T-helper 2 cell treated with Interferon-gamma antibody and Interleukin-4, amounts not matched to agents 5 μg/mL and 100 μg/mL, for 36 hours (primary cell): Measurements from ENCODE around the gene TMED1.
"Not testable (repeated sequence)": the region's sequence is repeated elsewhere in the genome, so short reads cannot be mapped to it uniquely, and the experiment has no call there.

Experiments
- DNase-seq: peaks from one replicate; pipeline ENCODE4 v3.0.0; 2021; ENCODE audit warnings: low spot score
- H3K27ac Mint-ChIP-seq: one replicate; pipeline ENCODE4 v1.8.0; 2021; ENCODE audit warnings: mild to moderate bottlenecking, mixed read lengths
- H3K27me3 Mint-ChIP-seq: one replicate; pipeline ENCODE4 v1.8.0; 2021; ENCODE audit warnings: low read depth, mixed read lengths
- H3K36me3 Mint-ChIP-seq: one replicate; pipeline ENCODE4 v1.8.0; 2021; ENCODE audit warnings: low read depth, mixed read lengths
- H3K4me1 Mint-ChIP-seq: one replicate; pipeline ENCODE4 v1.8.0; 2021; ENCODE audit warnings: low read depth, mixed read lengths
- H3K4me3 Mint-ChIP-seq: one replicate; pipeline ENCODE4 v1.8.0; 2022; ENCODE audit warnings: mild to moderate bottlenecking, moderate library complexity, mixed read lengths
- H3K9me3 Mint-ChIP-seq: one replicate; pipeline ENCODE4 v1.8.0; 2021; ENCODE audit warnings: mixed read lengths

TMED1 gene

GRCh38 chr19:10852098-10852800 is 16.2 kb upstream of the TMED1 start:
- Mint-ChIP-seq H3K36me3 (no peaks in the 10 kb centered on the region), H3K4me1 (peaks cover 6% of the 10 kb centered on the region), H3K27ac (no peak overlapping the region), H3K4me3 (no peak overlapping the region), H3K27me3 (no peaks in the 10 kb centered on the region), H3K9me3 (no peaks in the 10 kb centered on the region)
- DNase-seq = no peak

DNA sequence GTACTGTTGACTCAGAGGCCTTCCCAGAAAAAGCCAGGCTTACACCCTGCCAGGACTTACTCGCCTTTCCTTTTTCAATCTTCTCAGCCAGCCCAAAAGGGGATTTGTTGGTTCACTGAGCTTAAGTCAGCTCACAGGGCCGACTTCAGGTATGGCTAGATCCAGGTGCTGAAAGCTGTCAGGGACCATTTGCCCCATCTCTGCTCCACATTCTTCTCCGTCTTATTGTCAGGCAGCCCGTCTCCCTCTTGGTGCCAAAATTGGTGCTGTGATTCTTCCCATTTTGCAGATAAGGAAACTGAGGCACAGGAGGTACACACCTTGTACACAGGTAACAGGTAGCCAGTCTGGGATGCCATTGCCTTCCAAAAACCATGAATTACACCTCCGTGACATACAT is 14.6 kb upstream of the TMED1 start:
- peaks cover 4% of the 10 kb centered on the region for H3K36me3 Mint-ChIP-seq
- no peak overlapping the region for H3K4me3 Mint-ChIP-seq

GRCh38 chr19:10848230-10848856 is 12.3 kb upstream of the TMED1 start, which contains the start of gene C19orf38:
C19orf38 (plus strand) TSS chr19:10848415; CDS start chr19:10848509, 94 bp downstream.
- peaks cover 6% of the 10 kb centered on the region for H3K9me3 Mint-ChIP-seq
- peak within 1 kb of the TSS; percentile 55 for H3K4me3 Mint-ChIP-seq
- peak within 1 kb of the TSS; percentile 57 for H3K27ac Mint-ChIP-seq
- peaks cover 4% of the 10 kb centered on the region for H3K36me3 Mint-ChIP-seq
- H3K4me1 Mint-ChIP-seq = peaks cover 6% of the 10 kb centered on the region
- H3K27me3 Mint-ChIP-seq = no peaks in the 10 kb centered on the region
- no peak for DNase-seq

More for the DNA sequence above, 14.6 kb upstream of the TMED1 start:
- peaks cover 6% of the 10 kb centered on the region for H3K4me1 Mint-ChIP-seq
- no peak overlapping the region for H3K27ac Mint-ChIP-seq
- peaks cover 6% of the 10 kb centered on the region for H3K9me3 Mint-ChIP-seq
- no peaks in the 10 kb centered on the region for H3K27me3 Mint-ChIP-seq
- no peak for DNase-seq

GRCh38 chr19:10846500-10847202 is 10.6 kb upstream of the TMED1 start:
- H3K4me3 Mint-ChIP-seq = no peak overlapping the region
- no peak for DNase-seq
- peaks cover 6% of the 10 kb centered on the region for H3K9me3 Mint-ChIP-seq
- H3K4me1 Mint-ChIP-seq = peaks cover 6% of the 10 kb centered on the region
- no peaks in the 10 kb centered on the region for H3K27me3 Mint-ChIP-seq
- peaks cover 4% of the 10 kb centered on the region for H3K36me3 Mint-ChIP-seq
- no peak overlapping the region for H3K27ac Mint-ChIP-seq

GRCh38 chr19:10842788-10843187 is 6.8 kb upstream of the TMED1 start:
- H3K27me3 Mint-ChIP-seq = no peaks in the 10 kb centered on the region
- no peak for DNase-seq
- peaks cover 10% of the 10 kb centered on the region for H3K9me3 Mint-ChIP-seq
- peaks cover 4% of the 10 kb centered on the region for H3K36me3 Mint-ChIP-seq
- no peaks in the 10 kb centered on the region for H3K4me1 Mint-ChIP-seq
- no peak overlapping the region for H3K27ac Mint-ChIP-seq
- H3K4me3 Mint-ChIP-seq = no peak overlapping the region

GRCh38 chr19:10839114-10840050 is 3.4 kb upstream of the TMED1 start:
- no peak for DNase-seq
- H3K4me3 Mint-ChIP-seq = no peak overlapping the region
- no peaks in the 10 kb centered on the region for H3K27me3 Mint-ChIP-seq
- H3K9me3 Mint-ChIP-seq = peaks cover 9% of the 10 kb centered on the region
- H3K27ac Mint-ChIP-seq = no peak overlapping the region
- peaks cover 13% of the 10 kb centered on the region for H3K36me3 Mint-ChIP-seq
- peaks cover 12% of the 10 kb centered on the region for H3K4me1 Mint-ChIP-seq

DNA sequence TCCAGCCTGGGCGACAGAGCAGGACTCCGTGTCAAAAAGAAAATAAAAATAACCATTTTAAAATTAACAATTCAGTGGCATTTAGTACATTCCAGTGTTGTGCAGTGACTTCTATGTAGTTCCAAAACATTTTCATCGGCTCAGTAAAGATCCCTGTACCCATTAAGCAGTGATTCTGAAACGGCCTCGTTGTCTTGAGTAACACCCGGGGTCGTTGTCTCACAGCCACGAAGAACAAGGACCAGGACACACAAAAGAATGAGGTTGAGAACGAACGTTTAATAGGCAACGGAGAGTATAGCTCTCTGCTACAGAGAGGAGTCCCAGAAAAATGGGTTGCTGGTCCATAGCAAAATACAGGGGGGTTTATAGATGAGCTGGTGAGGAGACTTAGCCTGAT is 2.4 kb upstream of the TMED1 start:
- Mint-ChIP-seq H3K9me3 (peaks cover 9% of the 10 kb centered on the region), H3K4me3 (no peak overlapping the region), H3K36me3 (peaks cover 15% of the 10 kb centered on the region), H3K27me3 (no peaks in the 10 kb centered on the region), H3K4me1 (peaks cover 12% of the 10 kb centered on the region), H3K27ac (no peak overlapping the region)
- no peak for DNase-seq

DNA sequence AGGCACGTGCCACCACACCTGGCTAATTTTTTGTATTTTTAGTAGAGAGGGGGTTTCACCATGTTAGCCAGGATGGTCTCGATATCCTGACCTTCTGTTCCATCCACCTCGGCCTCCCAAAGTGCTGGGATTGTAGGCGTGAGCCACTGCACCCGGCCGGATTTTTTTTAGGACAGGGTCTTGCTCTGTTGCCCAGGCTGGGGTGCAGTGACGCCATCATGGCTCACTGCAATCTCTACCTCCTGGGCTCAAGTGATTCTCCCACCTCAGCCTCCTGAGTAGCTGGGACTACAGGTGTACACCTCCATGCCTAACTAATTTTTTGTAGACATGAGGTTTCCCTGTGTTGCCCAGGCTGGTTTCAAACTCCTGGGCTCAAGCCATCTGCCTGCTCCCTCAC is 1.6 kb upstream of the TMED1 start:
- H3K4me1 Mint-ChIP-seq = peaks cover 12% of the 10 kb centered on the region
- H3K9me3 Mint-ChIP-seq, H3K27ac Mint-ChIP-seq, DNase-seq, H3K4me3 Mint-ChIP-seq, H3K27me3 Mint-ChIP-seq: not testable (repeated sequence)
- peaks cover 19% of the 10 kb centered on the region for H3K36me3 Mint-ChIP-seq

- peak; percentile 80 for DNase-seq
- Mint-ChIP-seq H3K36me3 (peaks cover 19% of the 10 kb centered on the region), H3K4me1 (peaks cover 12% of the 10 kb centered on the region), H3K27ac (peak overlapping the region; percentile 99), H3K4me3 (peak overlapping the region; percentile 95), H3K27me3 (no peaks in the 10 kb centered on the region), H3K9me3 (peaks cover 9% of the 10 kb centered on the region)
These were observed 693 bp upstream of the TMED1 start for GRCh38 chr19:10836479-10837330.

DNA sequence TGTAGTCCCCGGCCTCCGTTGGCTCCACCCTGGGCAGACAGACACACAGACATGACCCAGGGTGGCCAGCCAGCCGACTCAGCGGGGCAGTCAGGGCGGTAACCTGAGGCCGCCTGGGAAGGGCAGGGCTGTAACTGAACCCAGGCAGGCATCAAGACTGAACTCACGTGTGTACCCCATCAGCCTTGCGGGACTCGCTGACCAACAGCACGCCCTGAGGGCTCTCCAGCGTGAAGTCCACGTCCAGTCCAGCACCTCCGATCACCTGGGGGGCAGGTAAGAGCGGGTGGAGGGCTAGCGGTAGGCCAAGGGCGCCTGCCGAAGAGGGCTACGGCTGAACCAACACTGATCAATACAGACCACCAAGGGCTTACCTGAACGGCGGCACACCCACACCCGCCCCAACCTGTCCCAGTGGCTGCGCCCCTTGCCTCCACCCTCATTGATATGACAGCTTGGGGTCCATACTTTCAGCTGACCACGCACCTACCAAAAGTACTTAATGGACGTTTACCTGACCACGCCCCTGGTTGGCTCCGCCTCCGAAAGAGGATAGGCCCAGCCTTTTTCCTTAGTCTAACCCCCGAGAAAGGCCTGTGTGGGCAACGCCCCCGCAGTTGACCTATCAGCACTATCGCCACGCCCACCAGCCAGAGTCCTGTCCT is 791 bp downstream of the TMED1 start:
- Mint-ChIP-seq H3K27ac (peak overlapping the region; percentile 99), H3K9me3 (peaks cover 9% of the 10 kb centered on the region), H3K27me3 (no peaks in the 10 kb centered on the region), H3K4me1 (peaks cover 12% of the 10 kb centered on the region), H3K4me3 (peak overlapping the region; percentile 95), H3K36me3 (peaks cover 19% of the 10 kb centered on the region)
- DNase-seq = no peak

GRCh38 chr19:10832939-10833296 is 3.1 kb downstream of the TMED1 start:
- Mint-ChIP-seq H3K27ac (no peak overlapping the region), H3K4me1 (peaks cover 12% of the 10 kb centered on the region), H3K9me3 (peaks cover 5% of the 10 kb centered on the region), H3K36me3 (peaks cover 19% of the 10 kb centered on the region), H3K4me3 (no peak overlapping the region), H3K27me3 (no peaks in the 10 kb centered on the region)
- no peak for DNase-seq

DNA sequence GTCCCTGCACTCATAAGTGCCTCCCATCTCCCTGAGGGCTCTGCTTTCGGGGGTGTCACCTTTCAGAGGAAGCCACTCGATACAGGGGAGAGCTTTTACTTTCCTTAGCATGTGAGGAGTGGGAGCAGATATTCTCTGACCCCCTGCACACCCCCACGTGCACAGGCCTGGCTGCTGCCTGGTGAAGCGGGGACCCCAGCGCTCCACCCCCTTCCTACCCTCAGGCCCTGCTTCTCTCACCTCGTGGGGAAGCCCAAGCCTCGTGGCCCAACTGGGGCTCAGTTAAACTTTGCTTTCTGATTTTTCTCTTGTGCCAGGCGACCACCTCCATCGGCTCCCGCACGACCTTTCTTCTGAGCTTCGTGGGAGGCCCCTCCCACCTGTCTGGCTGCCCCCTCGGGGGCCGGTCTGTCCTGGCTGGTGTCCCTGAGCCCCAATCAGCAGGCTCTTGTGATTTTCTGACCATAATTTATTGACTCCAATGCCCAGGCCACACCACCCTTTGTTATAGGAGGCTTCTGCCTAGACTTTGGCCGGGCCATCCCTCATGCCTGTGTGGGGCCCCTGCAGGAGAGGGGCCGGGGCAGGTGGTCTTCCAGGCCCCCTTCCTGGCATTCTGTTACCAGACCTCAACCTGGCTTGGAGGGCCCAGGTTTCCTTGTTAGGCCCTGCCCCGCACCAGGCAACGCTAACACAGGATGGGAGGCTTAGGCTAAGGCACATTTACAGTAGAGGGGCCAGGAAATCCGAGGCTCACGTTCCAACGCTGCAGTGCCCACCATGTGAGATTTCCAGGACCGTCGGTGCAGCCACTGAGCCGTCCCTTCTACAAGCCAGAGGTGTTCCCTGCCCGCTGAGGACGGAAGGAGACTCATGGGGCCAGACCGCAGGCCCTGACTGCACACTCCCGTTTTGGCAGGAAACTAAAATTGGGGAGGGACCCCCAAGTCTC is 3.7 kb downstream of the TMED1 start:
- H3K36me3 Mint-ChIP-seq = peaks cover 22% of the 10 kb centered on the region
- H3K27ac Mint-ChIP-seq = no peak overlapping the region
- DNase-seq = no peak

More for the DNA sequence above, 3.7 kb downstream of the TMED1 start:
- peaks cover 5% of the 10 kb centered on the region for H3K9me3 Mint-ChIP-seq
- no peaks in the 10 kb centered on the region for H3K27me3 Mint-ChIP-seq
- H3K4me1 Mint-ChIP-seq = peaks cover 12% of the 10 kb centered on the region
- H3K4me3 Mint-ChIP-seq = no peak overlapping the region
